HG02678 (cell line): Measurements from ENCODE around the gene OR2H2.

ENCODE experiments used
- ATAC-seq: cut with Tn5 transposase; IDR thresholded peaks from one replicate; pipeline ENCODE4 v1.9.1; 2021; ENCODE audit warnings: mild to moderate bottlenecking, moderate library complexity; ENCODE audit not compliant: unreplicated experiment

Gene OR2H2

GRCh38 chr6:29584821-29585220 is at the start of gene OR2H2:
Gene OR2H2, plus strand, starts transcription at chr6:29585121. Its CDS starts 2,824 bp downstream, at chr6:29587945.
- ATAC-seq = no peak

- no peak for ATAC-seq
Measured at GRCh38 chr6:29537714-29538403, 47.1 kb upstream of the OR2H2 start.

GRCh38 chr6:29547573-29547972 is 37.3 kb upstream of the OR2H2 start:
- no peak for ATAC-seq

GRCh38 chr6:29552512-29553051 is 32.3 kb upstream of the OR2H2 start:
- peak; percentile 84 for ATAC-seq

- peak; percentile 33 for ATAC-seq
Measured at GRCh38 chr6:29553268-29554057, 31.5 kb upstream of the OR2H2 start.

GRCh38 chr6:29554764-29555163 is 30.2 kb upstream of the OR2H2 start:
- ATAC-seq = no peak

GRCh38 chr6:29557320-29557719 is 27.6 kb upstream of the OR2H2 start:
- no peak for ATAC-seq

GRCh38 chr6:29558439-29559079 is 26.4 kb upstream of the OR2H2 start:
- no peak for ATAC-seq

DNA sequence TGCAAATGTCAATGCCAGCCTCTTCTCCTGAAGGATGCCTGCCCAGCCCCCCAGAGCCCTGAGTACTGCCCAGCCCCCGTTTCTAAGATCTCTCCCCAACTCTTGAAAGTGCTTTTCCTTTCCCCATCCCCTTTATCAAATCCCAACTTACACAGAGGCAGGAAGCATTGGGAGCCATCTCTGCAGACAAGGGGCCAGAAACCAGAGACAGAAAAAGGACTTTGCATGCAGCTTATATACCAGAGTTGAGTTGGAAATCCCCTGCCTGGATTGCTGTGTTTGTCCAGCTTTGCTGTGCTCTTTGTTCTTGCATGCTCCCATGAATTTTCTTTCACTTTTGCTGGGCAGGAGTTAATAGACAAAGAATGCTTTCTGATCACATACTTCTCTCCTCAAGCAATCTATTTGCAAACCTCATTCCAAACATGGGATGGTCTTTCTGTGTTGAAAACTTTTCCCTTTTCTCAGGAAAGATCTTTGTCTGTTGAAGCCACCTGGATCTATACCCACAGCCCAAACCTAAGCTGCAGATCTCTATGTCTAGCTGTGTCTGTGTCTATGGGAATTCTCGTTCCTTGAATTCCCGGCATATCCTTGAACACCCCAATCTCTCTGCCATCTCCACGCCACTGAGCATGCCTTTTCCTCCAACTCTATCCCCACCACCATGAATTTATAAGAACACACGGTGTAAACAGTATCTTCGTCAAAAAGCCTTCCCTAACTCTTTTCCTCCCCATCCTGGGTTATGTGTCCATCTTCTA is 25.2 kb upstream of the OR2H2 start, which contains the start of gene UBD:
TSS of gene UBD (minus strand) at position 209 of the 764 bp plus-strand sequence. CDS start at position 178, 31 bp downstream.
- ATAC-seq = no peak

DNA sequence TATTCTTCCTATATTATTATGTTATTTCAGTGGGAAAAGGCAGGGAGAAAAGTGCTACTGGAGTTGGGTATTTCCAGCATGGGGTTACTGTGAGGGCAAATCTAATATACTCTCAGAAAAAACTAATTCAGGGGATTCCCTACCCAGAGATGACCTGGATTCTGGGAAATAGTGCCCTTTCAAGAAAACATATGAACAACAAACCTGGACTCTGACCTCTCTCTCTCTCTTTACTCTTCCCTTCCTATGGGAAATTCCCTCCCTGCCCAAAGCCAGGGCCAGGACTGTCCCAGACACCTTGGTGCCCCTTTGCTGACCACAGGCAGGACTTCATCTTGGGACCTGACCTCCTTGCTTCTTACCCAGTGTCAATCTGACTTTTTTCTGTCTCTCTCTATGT is 23.8 kb upstream of the OR2H2 start:
- no peak for ATAC-seq

DNA sequence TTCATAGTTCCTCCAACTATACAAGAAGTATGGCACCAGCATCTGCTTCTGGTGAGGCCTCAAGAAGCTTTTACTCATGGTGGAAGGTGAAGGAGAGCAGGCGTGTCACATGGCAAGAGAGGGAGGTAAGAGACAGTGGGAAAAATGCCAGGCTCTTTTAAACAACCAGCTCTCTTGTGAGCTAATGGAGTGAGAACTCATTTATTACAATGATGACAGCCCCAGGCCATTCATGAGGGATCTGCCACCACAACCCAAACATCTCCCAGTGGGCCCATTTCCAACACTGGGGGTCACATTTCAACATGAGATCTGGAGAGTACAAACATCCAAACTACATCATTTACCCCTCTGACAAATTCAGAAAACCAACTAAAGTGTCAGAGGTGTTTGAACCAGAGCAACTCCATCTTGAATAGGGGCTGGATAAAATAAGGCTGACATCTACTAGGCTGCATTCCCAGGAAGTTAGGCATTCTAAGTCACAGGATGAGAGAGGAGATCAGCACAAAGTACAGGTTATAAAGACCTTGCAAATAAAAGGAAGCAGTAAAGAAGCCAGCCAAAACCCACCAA is 23.2 kb upstream of the OR2H2 start:
- no peak for ATAC-seq

- no peak for ATAC-seq
Measured at GRCh38 chr6:29563435-29563965, 21.4 kb upstream of the OR2H2 start.

DNA sequence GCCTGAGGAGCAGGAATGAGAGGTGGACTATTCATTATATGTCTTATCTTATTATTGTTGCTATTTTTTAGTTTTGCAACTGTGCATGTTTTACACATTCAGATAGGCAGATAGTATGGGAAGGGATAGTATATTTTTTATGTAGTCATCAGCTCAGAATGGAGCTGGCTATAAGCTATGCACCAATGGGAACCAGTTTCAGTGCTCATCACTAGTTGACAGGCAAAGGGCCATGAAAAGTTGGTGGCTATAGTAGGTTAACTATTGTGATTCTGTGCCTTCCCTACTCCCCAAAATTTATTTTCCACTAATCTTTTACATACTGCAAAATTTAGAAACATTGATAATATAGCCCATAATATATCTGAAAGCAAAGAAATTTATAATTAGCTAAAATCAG is 20.0 kb upstream of the OR2H2 start:
- no peak for ATAC-seq

- no peak for ATAC-seq
Measured at GRCh38 chr6:29566856-29567255, 18.1 kb upstream of the OR2H2 start.

DNA sequence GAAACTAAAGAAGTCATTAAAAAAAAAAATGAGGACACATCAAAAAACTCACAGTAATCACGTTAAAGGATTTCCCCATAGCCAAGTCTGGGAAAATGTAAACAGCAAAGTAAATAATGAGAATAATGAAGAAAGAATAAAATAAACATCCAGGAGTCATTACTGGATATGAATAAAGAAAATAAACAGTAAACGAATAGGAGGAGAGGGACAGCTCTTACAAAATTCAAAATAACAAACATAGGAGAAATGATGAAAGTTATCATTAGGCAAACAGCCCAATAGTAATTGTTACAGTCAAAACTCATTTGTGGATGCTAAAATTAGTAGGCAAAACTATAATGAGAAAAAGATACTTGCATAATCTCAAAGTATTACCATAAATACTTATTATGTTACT is 17.4 kb upstream of the OR2H2 start:
- ATAC-seq = no peak

- no peak for ATAC-seq
Measured at GRCh38 chr6:29567991-29568390, 16.9 kb upstream of the OR2H2 start.

DNA sequence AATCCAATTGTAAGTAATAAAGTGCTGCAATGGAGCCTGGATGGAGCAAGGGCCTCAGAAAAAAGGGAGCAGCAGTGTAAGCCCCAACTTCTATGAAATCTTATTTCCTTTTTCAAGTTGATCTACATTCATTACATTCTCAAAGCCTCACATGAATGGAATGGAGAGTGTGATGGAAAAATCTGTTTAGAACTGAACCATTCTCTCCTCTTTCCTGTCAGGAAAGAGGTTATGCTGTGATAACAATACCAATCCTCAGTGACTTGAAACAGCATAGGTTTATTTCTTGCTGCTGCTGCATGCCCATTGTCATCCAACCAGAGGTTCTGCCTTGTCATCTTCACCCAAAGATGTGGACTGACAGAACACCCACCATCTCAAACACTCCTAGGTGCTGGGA is 8.9 kb upstream of the OR2H2 start:
- no peak for ATAC-seq

DNA sequence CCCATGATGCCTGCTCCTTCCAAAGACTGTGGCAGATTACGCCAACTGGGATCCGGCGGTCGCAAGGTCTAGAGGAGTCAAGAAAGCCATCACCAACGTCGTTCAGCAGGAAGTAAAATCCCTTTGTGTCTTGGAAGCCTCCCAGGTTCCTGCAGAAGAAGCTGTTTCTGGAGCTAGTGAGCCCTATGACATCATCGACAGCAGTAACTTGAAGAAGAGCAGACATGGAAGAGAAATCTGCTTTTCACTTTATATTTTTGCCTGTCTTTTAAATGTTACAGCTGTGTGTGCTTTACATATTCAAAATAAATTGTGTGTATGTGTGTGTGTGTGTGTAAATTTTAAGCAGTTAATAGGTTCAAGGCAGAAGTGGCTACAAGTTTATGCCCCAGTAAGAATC is 7.4 kb upstream of the OR2H2 start:
- ATAC-seq = no peak

DNA sequence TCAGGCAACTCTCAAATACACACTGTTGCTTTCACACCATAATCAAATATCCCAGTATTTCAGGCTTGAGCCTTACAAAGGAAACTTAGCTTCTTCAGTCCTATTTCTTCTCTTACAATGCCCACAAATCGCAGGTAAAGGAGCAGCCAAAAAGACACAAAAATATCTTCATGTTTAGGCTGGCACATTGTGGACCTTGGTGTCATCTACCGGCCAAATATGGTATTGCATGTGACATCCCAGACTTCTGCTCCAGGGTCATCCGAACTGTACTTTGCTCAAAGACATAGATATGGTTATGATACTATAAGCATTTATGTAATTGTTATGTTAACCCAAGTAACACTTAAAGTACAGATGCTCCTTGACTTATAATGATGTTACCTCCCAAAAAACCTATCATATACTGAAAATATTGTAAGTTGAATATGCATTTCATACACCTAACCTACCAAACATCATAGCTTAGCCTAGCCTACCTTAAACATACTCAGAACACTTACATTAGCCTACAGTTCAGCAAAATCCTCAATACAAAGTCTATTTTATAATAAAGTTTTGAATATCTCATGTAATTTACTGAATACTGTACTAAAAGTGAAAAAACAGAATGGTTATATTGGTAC is 4.6 kb downstream of the OR2H2 start:
- no peak for ATAC-seq
